AG04450 (cell line): ENCODE measurements around the gene LINGO1. TPM values are rescaled to one million over a fixed set of nuclear protein-coding genes. Genes with fewer than 3 reads are reported as not detected.

Source experiments
- CTCF ChIA-PET: fragments of 300-600, 350-600 bp; formaldehyde crosslinking; extraction: SDS; loops from one replicate; lab custom pipeline; 2022; ENCODE audit warnings: antibody characterized with exemption, inconsistent platforms; lab: Charles Lee
- POLR2A ChIA-PET: fragments of 350-600 bp; formaldehyde crosslinking; extraction: SDS; loops from one replicate; lab custom pipeline; 2021; ENCODE audit warnings: antibody characterized with exemption, inconsistent platforms; lab: Yijun Ruan, JAX
- DNase-seq: peaks from one replicate; pipeline ENCODE4 v3.0.0-alpha.2; 2011; ENCODE audit warnings: low read depth, low spot score
- H3K27ac ChIP-seq: one replicate; pipeline ENCODE4 v1.5.1; 2012; ENCODE audit warnings: low read depth, low read length, control low read depth
- H3K27me3 ChIP-seq: one replicate; pipeline ENCODE4 v1.6.0; 2012; ENCODE audit warnings: low read length; ENCODE audit not compliant: control insufficient read depth, insufficient read depth
- H3K4me3 ChIP-seq: 2 replicates; pipeline ENCODE4 v1.5.1; 2011; ENCODE audit warnings: mild to moderate bottlenecking, low read depth, low read length, control low read depth
- H3K9me3 ChIP-seq: 2 replicates; pipeline ENCODE4 v1.5.1; 2012; ENCODE audit warnings: low read length; ENCODE audit not compliant: control insufficient read depth, insufficient read depth
- polyA plus RNA-seq: library from polyadenylated mRNA; depleted of rRNA; stranded (reverse); fragments of >200 nt; gene quantifications from 2 replicates; pipeline ENCODE4 v1.2.3, GENCODE V29; 2011
- TF ChIP-seq, protein P1 (sequence below): IDR thresholded peaks from 2 replicates; pipeline ENCODE4 v1.5.1; 2011; ENCODE audit warnings: low read depth, low read length, control low read depth, inconsistent platforms

LINGO1 gene
- polyA plus RNA-seq, 1 experiment, result not detected

DNA sequence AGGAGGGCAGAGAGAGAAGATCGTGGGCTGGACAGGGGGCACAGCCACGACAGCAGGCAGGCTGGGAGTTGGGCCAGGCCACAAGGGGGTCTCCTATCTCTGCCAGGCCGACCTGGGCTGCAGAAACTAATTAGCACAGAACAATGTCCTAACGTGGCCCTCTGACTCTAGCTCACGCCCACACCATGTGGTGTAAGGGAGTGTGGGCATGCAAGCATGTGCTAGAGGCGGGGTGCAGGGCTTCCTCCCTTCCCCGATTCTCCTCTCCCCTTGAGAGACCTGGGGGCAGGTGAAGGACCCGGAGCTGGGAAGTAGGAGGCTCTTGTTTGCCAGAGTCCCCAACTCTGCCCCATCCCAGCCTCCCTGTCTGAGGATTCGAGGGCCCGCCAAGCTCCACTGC lies 65.5 kb downstream of the LINGO1 start:
- H3K27me3 ChIP-seq, result peaks cover 24% of the 10 kb centered on the region
- no peak for DNase-seq
- ChIA-PET CTCF (interaction anchor here (0.7 to 0.8 kb wide), 2 partner anchors 18 to 66 kb away, joined by 3 to 4 read pairs; no protein-coding TSS in a partner anchor), POLR2A (no interaction called here)
- no peak overlapping the region for H3K27ac ChIP-seq
- H3K9me3 ChIP-seq, result peaks cover 3% of the 10 kb centered on the region; the same call in 1 of the 2 replicates
- TF ChIP-seq, protein P1, sequence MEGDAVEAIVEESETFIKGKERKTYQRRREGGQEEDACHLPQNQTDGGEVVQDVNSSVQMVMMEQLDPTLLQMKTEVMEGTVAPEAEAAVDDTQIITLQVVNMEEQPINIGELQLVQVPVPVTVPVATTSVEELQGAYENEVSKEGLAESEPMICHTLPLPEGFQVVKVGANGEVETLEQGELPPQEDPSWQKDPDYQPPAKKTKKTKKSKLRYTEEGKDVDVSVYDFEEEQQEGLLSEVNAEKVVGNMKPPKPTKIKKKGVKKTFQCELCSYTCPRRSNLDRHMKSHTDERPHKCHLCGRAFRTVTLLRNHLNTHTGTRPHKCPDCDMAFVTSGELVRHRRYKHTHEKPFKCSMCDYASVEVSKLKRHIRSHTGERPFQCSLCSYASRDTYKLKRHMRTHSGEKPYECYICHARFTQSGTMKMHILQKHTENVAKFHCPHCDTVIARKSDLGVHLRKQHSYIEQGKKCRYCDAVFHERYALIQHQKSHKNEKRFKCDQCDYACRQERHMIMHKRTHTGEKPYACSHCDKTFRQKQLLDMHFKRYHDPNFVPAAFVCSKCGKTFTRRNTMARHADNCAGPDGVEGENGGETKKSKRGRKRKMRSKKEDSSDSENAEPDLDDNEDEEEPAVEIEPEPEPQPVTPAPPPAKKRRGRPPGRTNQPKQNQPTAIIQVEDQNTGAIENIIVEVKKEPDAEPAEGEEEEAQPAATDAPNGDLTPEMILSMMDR, result no peak
- H3K4me3 ChIP-seq, result no peak overlapping the region

DNA sequence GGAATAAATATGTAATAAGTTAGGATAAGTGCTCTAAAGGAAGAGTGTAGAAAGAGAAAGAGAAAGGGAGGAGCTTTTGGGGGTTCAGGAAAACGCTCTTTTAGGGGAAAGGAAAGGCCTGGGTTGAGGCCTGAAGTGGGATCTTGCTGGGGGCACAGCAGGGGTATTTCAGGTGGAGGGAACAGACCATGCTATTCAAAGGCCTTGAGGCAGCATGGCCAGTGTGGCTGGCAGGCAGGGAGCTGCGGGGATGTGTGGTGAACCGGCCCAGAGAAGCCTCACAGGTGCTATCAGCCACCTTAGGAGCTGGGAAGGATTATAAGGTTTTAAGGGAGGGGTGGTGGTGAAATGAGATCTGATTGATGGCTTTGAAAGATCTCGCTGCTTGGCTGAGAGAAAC lies 66.6 kb downstream of the LINGO1 start:
- CTCF ChIA-PET, result interaction anchor here (0.7 kb wide), 2 partner anchors 8 to 23 kb away, joined by 3 read pairs; no protein-coding TSS in a partner anchor
- POLR2A ChIA-PET, result no interaction called here
- no peak for DNase-seq
- TF ChIP-seq, protein P1, result no peak
- Histone ChIP-seq H3K9me3 (peaks cover 3% of the 10 kb centered on the region; the same call in 1 of the 2 replicates), H3K4me3 (no peak overlapping the region), H3K27ac (no peak overlapping the region), H3K27me3 (peaks cover 21% of the 10 kb centered on the region)

DNA sequence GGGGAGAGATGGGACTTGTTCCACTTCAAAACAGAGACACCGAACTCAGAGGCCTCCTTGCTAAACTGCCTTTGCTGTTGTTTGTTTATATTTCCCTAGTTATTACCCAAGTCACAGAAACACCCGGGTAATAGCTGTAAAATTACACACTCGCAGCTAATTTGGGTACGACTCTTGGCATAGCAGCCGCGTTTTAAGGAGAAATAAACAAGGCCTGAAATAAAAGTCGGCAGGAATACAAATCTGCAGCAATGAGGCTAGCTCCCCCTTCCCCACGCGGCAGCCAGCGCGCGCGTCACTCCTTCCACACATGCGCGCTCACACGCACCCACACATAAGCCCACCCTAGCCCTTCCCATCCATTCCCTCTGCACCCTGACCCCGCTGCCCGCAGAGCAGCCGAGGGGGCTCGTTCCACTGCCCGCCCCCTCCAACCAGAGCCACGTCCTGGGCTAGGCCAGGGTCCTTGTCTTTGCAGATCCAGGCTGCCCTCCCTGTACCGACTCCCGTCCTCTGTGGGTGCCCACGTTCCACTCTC lies 67.3 kb downstream of the LINGO1 start:
- Histone ChIP-seq H3K27ac (no peak overlapping the region), H3K4me3 (no peak overlapping the region), H3K27me3 (peaks cover 21% of the 10 kb centered on the region), H3K9me3 (peaks cover 3% of the 10 kb centered on the region; the same call in 1 of the 2 replicates)
- ChIA-PET POLR2A (no interaction called here), CTCF (interaction anchor here (0.7 kb wide), 1 partner anchor 22 kb away, joined by 3 read pairs; no protein-coding TSS in a partner anchor)
- TF ChIP-seq, protein P1, result no peak
- no peak for DNase-seq

DNA sequence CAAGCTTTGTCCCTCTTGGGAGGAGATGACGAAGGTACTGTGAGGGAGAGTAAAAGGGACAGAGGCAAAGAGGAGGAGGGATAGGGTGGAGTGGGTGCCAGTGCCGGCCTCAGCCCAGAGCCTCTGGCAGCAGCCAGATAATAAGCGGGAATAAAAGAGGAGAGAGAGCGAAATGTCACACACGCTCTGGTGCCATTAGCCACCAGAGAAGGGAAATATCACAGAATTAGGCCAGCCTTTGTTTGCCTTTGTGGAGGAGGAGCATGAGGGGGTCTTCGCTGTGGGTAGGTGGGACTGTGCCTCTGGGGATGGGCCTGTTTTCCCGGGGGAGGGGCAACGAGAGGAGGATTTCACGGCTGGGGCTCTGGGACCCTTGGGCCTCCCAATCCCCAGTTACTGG lies 67.8 kb downstream of the LINGO1 start:
- Histone ChIP-seq H3K27ac (no peak overlapping the region), H3K9me3 (peaks cover 3% of the 10 kb centered on the region; the same call in 1 of the 2 replicates), H3K27me3 (peaks cover 21% of the 10 kb centered on the region), H3K4me3 (no peak overlapping the region)
- ChIA-PET POLR2A (no interaction called here), CTCF (no interaction called here)
- DNase-seq, result no peak
- TF ChIP-seq, protein P1, result no peak

DNA sequence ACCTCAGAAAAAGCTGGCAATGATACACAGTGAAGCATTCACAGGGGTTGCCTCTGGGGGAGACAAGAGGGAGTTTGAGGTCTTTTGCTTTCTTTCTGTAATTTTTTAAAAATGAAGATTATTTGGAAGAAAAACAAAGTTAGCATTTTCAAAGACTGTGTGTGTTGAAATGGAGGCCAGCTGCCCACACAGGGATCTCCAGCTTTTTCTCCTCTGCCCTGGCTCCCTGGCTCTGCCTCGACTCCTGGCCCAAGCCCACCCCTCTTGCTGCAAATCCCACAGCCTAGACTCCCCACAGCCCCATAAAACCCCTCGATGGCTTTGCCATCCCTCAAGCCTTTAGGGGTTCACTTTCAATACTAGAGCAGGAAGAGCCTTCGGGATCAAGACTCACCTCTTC lies 68.4 kb downstream of the LINGO1 start:
- no peak overlapping the region for H3K4me3 ChIP-seq
- H3K9me3 ChIP-seq, result peaks cover 3% of the 10 kb centered on the region; the same call in 1 of the 2 replicates
- ChIA-PET CTCF (no interaction called here), POLR2A (no interaction called here)
- no peak for DNase-seq
- TF ChIP-seq, protein P1, result no peak
- no peak overlapping the region for H3K27ac ChIP-seq
- H3K27me3 ChIP-seq, result peaks cover 21% of the 10 kb centered on the region
